Esophagus muscularis mucosa (tissue), 4 donors: ENCODE data around the gene FOSL2.

Experiments used
- EP300 ChIP-seq: sonication (generic); formaldehyde crosslinking; IDR thresholded peaks from one replicate; pipeline ENCODE4 v1.6.1; 2017; ENCODE audit warnings: antibody characterized with exemption
- POLR2A ChIP-seq: fragments of 450-650 bp; IDR thresholded peaks from one replicate; pipeline ENCODE4 v1.6.1; 2017; ENCODE audit warnings: antibody characterized with exemption, moderate library complexity, mild to moderate bottlenecking, low read depth
- POLR2AphosphoS5 ChIP-seq, 2 donors: sonication (generic); formaldehyde crosslinking; IDR thresholded peaks; one replicate each; pipeline ENCODE4 v1.6.1; 2017; ENCODE audit warnings: antibody characterized with exemption in 2 of 2
- TF ChIP-seq, protein P1 (sequence below), 3 experiments: fragments of 200-600 bp in 2 of 3; fragments of 450-650 bp in 1 of 3; sonication (generic) in 2 of 3; IDR thresholded peaks; one replicate each; pipeline ENCODE4 v1.5.1; 2017 to 2019; ENCODE audit warnings: antibody characterized with exemption in 3 of 3, mild to moderate bottlenecking in 2 of 3, moderate library complexity in 1 of 3

DNA sequence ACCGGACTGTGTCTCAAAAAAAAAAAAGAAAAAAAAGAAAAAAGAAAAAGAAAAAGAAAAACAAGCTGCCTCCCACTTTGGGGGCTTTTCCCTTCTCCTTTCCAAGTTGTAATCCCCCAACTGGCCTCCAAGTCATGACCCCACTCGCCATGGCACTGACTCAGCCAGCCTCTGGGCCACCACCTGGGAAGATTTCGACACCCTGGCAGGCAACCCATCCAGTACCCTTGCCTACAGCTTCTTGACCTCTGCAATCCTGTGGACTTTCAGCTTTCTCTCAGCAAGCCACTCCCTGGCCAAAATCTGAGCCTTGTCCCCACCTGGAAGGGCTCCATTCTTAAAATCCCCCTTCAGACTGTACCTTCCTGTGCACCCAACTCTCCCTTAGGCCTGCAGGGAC is 22.3 kb upstream of the FOSL2 start:
- no peak for TF ChIP-seq EP300
- no peak for TF ChIP-seq POLR2AphosphoS5 (IDR thresholded peaks at IDR 0.05)
- TF ChIP-seq, protein P1, sequence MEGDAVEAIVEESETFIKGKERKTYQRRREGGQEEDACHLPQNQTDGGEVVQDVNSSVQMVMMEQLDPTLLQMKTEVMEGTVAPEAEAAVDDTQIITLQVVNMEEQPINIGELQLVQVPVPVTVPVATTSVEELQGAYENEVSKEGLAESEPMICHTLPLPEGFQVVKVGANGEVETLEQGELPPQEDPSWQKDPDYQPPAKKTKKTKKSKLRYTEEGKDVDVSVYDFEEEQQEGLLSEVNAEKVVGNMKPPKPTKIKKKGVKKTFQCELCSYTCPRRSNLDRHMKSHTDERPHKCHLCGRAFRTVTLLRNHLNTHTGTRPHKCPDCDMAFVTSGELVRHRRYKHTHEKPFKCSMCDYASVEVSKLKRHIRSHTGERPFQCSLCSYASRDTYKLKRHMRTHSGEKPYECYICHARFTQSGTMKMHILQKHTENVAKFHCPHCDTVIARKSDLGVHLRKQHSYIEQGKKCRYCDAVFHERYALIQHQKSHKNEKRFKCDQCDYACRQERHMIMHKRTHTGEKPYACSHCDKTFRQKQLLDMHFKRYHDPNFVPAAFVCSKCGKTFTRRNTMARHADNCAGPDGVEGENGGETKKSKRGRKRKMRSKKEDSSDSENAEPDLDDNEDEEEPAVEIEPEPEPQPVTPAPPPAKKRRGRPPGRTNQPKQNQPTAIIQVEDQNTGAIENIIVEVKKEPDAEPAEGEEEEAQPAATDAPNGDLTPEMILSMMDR (IDR thresholded peaks at IDR 0.05): no peak
- TF ChIP-seq POLR2A: no peak
